ENCODE measurements around the gene MYRIP. TPM values are rescaled to one million over a fixed set of nuclear protein-coding genes. Genes with fewer than 3 reads are reported as not detected.

MYRIP gene
- total and polyA plus RNA-seq, 2 experiments from 2014 or later = 1.5 to 1.8 TPM

GRCh38 chr3:40160933-40161332 is 351.5 kb downstream of the MYRIP start:
- Histone ChIP-seq H3K36me3 (ENCODE audit: insufficient read depth) (no peaks in the 10 kb centered on the region), H3K79me2 (replicated peaks; ENCODE audit: insufficient read depth) (no peaks in the 10 kb centered on the region), H4K20me1 (replicated peaks; ENCODE audit: insufficient read depth) (no peaks in the 10 kb centered on the region), H3K4me3 (no peak overlapping the region), H2AFZ (no peak overlapping the region), H3K27ac (ENCODE audit: low read depth) (no peak overlapping the region), H3K27me3 (ENCODE audit: insufficient read depth) (no peaks in the 10 kb centered on the region), H3K4me1 (ENCODE audit: insufficient read depth) (no peaks in the 10 kb centered on the region), H3K4me2 (no peak overlapping the region), H3K9me2 (ENCODE audit: insufficient read depth) (0 out of 2 replicates have a peak, but pooled peaks cover 10% of the 10 kb centered on the region), H3F3A (replicated peaks; ENCODE audit: low read depth) (no peaks in the 10 kb centered on the region)
- TF ChIP-seq CREB1 (CRISPR knock-in tag; IDR thresholded peaks at IDR 0.05; ENCODE audit: low read depth) = no peak
- TF ChIP-seq REST (IDR thresholded peaks at IDR 0.05; ENCODE audit: unreplicated experiment) = no peak
- TF ChIP-seq EZH2phosphoT487 (IDR thresholded peaks at IDR 0.05; ENCODE audit: unreplicated experiment) = no peak
- TF ChIP-seq ZNF331 (CRISPR knock-in tag; IDR thresholded peaks at IDR 0.05; ENCODE audit: low read depth) = no peak
- TF ChIP-seq POLR2AphosphoS5 (IDR thresholded peaks at IDR 0.05; ENCODE audit: low read depth) = no peak
- no peak for TF ChIP-seq STAT1 (IDR thresholded peaks at IDR 0.05; ENCODE audit: unreplicated experiment)
- TF ChIP-seq CTCF (conservative IDR thresholded peaks at IDR 0.05; ENCODE audit: low read depth in 2 of 2) = no peak
- no peak for TF ChIP-seq EZH2 (IDR thresholded peaks at IDR 0.05; ENCODE audit: low read depth, unreplicated experiment)
- no peak for TF ChIP-seq ETS1 (IDR thresholded peaks at IDR 0.05)
- TF ChIP-seq ZNF462 (CRISPR knock-in tag; IDR thresholded peaks at IDR 0.05) = no peak
- TF ChIP-seq ZNF114 (CRISPR knock-in tag; IDR thresholded peaks at IDR 0.05) = no peak
- TF ChIP-seq NANOG (IDR thresholded peaks at IDR 0.05; ENCODE audit: borderline replicate concordance) = no peak
- TF ChIP-seq JUNB (IDR thresholded peaks at IDR 0.05; ENCODE audit: unreplicated experiment) = no peak
- Mint-ChIP-seq H3K27me3 (ENCODE audit: insufficient read depth, low read depth, poor library complexity) (peaks cover 5% of the 10 kb centered on the region), H3K36me3 (ENCODE audit: low read depth) (peaks cover 13% of the 10 kb centered on the region), H3K27ac (no peak overlapping the region), H3K4me1 (no peaks in the 10 kb centered on the region), H3K9me3 (peaks cover 25% of the 10 kb centered on the region), H3K4me3 (no peak overlapping the region)
- ATAC-seq (no peak), DNase-seq (ENCODE audit: low spot score) (no peak)
